BLaER1 treated with 17β-estradiol and CSF1 and Interleukin-3, amounts not matched to agents 10 nM and 100 nM (cell line): Measurements from ENCODE around the gene CRP.
A peak's percentile ranks its signal among the peaks of the same experiment; 100 is the strongest.

Source experiments
- H3K27ac ChIP-seq, 11 experiments: shearing (Covaris generic); formaldehyde crosslinking; 2 replicates each; pipeline ENCODE4 v1.8.1; 2022
- H3K27me3 ChIP-seq, 11 experiments: shearing (Covaris generic); formaldehyde crosslinking; 2 replicates each; pipeline ENCODE4 v1.8.1; 2022
- H3K36me3 ChIP-seq, 11 experiments: shearing (Covaris generic); formaldehyde crosslinking; 2 replicates each; pipeline ENCODE4 v1.8.1; 2022
- H3K4me1 ChIP-seq, 10 experiments: shearing (Covaris generic); formaldehyde crosslinking; 2 replicates each; pipeline ENCODE4 v1.8.1; 2022
- H3K4me2 ChIP-seq, 11 experiments: shearing (Covaris generic); formaldehyde crosslinking; 2 replicates each; pipeline ENCODE4 v1.8.1; 2022
- H3K4me3 ChIP-seq, 10 experiments: shearing (Covaris generic); formaldehyde crosslinking; 2 replicates each; pipeline ENCODE4 v1.8.1; 2022
- H3K9ac ChIP-seq, 11 experiments: shearing (Covaris generic); formaldehyde crosslinking; 2 replicates each; pipeline ENCODE4 v1.8.1; 2022
- H3K9me3 ChIP-seq, 11 experiments: shearing (Covaris generic); formaldehyde crosslinking; replicated peaks in 1 of 11; 2 replicates each; pipeline ENCODE4 v1.8.1; 2022
- H4K20me1 ChIP-seq, 11 experiments: shearing (Covaris generic); formaldehyde crosslinking; 2 replicates each; pipeline ENCODE4 v1.8.1; 2022
- Cebpa-rat ChIP-seq, 11 experiments: shearing (Covaris generic); IDR thresholded peaks; 2 replicates each; pipeline ENCODE4 v1.8.1; 2022

CRP gene

GRCh38 chr1:159714529-159714928 is at the start of gene CRP:
CRP (minus strand) TSS chr1:159714589; CDS start chr1:159714485, 104 bp downstream.
- H3K4me1 ChIP-seq, result no peaks in the 10 kb centered on the region
- H3K9me3 ChIP-seq, result peaks cover 23 to 29% (median 26%) of the 10 kb centered on the region in 11 experiments
- H4K20me1 ChIP-seq, result no peaks in the 10 kb centered on the region
- no peaks in the 10 kb centered on the region; a peak in 1 of 22 replicates for H3K36me3 ChIP-seq
- no peak within 1 kb of the TSS for H3K4me3 ChIP-seq
- no peak within 1 kb of the TSS for H3K4me2 ChIP-seq
- H3K27ac ChIP-seq, result no peak within 1 kb of the TSS
- no peak for TF ChIP-seq Cebpa-rat (IDR thresholded peaks at IDR 0.05)
- H3K9ac ChIP-seq, result no peak within 1 kb of the TSS
- H3K27me3 ChIP-seq, result no peaks in the 10 kb centered on the region

DNA sequence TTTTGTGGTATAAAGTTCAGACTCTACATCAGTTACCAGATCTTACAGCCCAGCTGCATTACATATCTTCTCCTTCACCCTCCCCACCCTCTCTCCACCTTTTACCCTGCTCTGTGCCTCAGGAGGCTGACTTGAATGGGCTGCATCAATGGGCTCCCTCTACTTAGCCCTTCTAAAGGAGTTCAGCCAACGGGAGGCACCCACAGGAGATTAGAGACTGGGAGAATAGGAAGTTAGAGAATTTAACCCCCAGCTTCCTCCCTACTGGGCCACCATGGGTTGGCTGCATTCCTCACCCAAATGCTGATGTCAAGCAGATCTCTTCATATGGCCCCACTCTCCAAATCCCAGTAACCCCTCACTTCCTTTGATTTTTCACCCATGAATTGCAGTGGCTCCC is 49.3 kb upstream of the CRP start:
- no peaks in the 10 kb centered on the region for H3K4me1 ChIP-seq
- no peak for TF ChIP-seq Cebpa-rat (IDR thresholded peaks at IDR 0.05)
- 0 out of 22 replicates have a peak, but pooled peaks cover 0 to 6% (median 0%) of the 10 kb centered on the region in 11 experiments for H3K9me3 ChIP-seq
- H3K4me2 ChIP-seq, result no peak overlapping the region
- H3K9ac ChIP-seq, result no peak overlapping the region
- no peaks in the 10 kb centered on the region for H4K20me1 ChIP-seq
- H3K27ac ChIP-seq, result no peak overlapping the region
- H3K36me3 ChIP-seq, result no peaks in the 10 kb centered on the region
- H3K27me3 ChIP-seq, result no peaks in the 10 kb centered on the region
- no peak overlapping the region for H3K4me3 ChIP-seq

- H3K9me3 ChIP-seq, result no peaks in the 10 kb centered on the region
- H3K4me1 ChIP-seq, result peaks cover 0 to 20% (median 7%) of the 10 kb centered on the region in 10 experiments; a peak in 9 of 20 replicates
- H3K27ac ChIP-seq, result peak overlapping the region in 2 of 11 experiments; percentile 38 to 46; a peak in 2 of 22 replicates
- no peaks in the 10 kb centered on the region for H3K36me3 ChIP-seq
- no peaks in the 10 kb centered on the region for H4K20me1 ChIP-seq
- H3K9ac ChIP-seq, result no peak overlapping the region
- H3K4me2 ChIP-seq, result peak overlapping the region in 7 of 11 experiments; percentile 6 to 66 (median 21); a peak in 9 of 22 replicates
- H3K27me3 ChIP-seq, result no peaks in the 10 kb centered on the region
- 0 out of 22 replicates have a peak, but pooled peaks of 1 of the 11 experiments have one; percentile 11 for TF ChIP-seq Cebpa-rat (IDR thresholded peaks at IDR 0.05)
- no peak overlapping the region for H3K4me3 ChIP-seq
Observed at GRCh38 chr1:159756397-159756796, 42.0 kb upstream of the CRP start.

- no peak overlapping the region for H3K4me3 ChIP-seq
- peaks cover 0 to 20% (median 7%) of the 10 kb centered on the region in 10 experiments; a peak in 9 of 20 replicates for H3K4me1 ChIP-seq
- H3K27ac ChIP-seq, result no peak overlapping the region; a peak in 1 of 22 replicates
- H3K9me3 ChIP-seq, result no peaks in the 10 kb centered on the region
- H4K20me1 ChIP-seq, result no peaks in the 10 kb centered on the region
- no peak overlapping the region for H3K9ac ChIP-seq
- H3K27me3 ChIP-seq, result no peaks in the 10 kb centered on the region
- no peak for TF ChIP-seq Cebpa-rat (IDR thresholded peaks at IDR 0.05)
- H3K36me3 ChIP-seq, result no peaks in the 10 kb centered on the region
- H3K4me2 ChIP-seq, result peak overlapping the region in 2 of 11 experiments; percentile 51 to 66; a peak in 2 of 22 replicates
Observed at GRCh38 chr1:159755451-159756007, 41.1 kb upstream of the CRP start.

DNA sequence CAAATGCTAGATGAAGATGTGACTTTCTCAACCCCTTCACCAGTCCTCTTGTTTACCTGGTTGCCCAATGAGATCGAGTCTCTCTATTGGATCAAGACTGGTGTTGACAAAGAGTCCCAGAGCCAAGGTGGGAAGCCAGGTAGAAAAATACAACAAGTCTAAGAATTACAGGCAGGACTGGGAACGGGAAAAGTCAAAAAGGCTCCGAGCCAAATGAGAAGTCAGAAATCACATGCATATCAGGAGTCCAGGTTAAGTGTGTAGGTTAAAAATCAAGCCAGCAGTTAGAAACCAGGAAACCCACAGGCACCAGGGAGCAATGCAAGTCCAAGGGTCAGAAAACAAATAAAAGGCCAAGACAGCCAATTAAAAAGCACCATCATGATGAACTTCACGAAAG is 39.0 kb upstream of the CRP start:
- no peaks in the 10 kb centered on the region for H3K9me3 ChIP-seq
- TF ChIP-seq Cebpa-rat (IDR thresholded peaks at IDR 0.05), result no peak
- H3K4me1 ChIP-seq, result peaks cover 0 to 20% (median 7%) of the 10 kb centered on the region in 10 experiments; a peak in 9 of 20 replicates
- H4K20me1 ChIP-seq, result no peaks in the 10 kb centered on the region
- H3K36me3 ChIP-seq, result no peaks in the 10 kb centered on the region
- no peak overlapping the region for H3K27ac ChIP-seq
- no peaks in the 10 kb centered on the region for H3K27me3 ChIP-seq
- no peak overlapping the region for H3K9ac ChIP-seq
- no peak overlapping the region for H3K4me2 ChIP-seq
- no peak overlapping the region for H3K4me3 ChIP-seq

DNA sequence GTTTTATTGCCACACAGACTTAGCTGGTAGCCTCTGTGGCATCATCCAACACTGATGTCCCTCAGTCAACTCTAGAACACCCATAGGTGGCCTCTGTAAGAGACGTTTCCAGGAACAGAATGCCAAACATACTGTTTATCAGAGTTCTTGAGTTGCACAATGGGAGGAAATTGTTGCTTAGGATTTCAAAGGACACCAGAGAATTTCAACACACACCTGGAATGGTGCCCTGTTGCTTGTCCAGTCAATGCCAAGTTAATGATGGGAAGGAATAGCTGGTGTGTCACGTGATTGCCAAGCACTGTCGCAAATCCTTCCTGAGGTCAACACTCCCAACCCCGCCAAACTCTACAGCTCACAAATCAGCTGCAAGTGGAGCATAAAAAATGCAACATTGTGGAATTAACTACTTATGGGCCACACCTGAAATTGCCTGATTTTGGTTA is 37.8 kb upstream of the CRP start:
- H3K9ac ChIP-seq, result no peak overlapping the region
- no peak overlapping the region for H3K27ac ChIP-seq
- H4K20me1 ChIP-seq, result no peaks in the 10 kb centered on the region
- no peak overlapping the region for H3K4me2 ChIP-seq
- H3K4me3 ChIP-seq, result no peak overlapping the region
- no peaks in the 10 kb centered on the region for H3K9me3 ChIP-seq
- H3K4me1 ChIP-seq, result peaks cover 0 to 20% (median 7%) of the 10 kb centered on the region in 10 experiments; a peak in 9 of 20 replicates
- H3K27me3 ChIP-seq, result no peaks in the 10 kb centered on the region
- H3K36me3 ChIP-seq, result no peaks in the 10 kb centered on the region
- no peak for TF ChIP-seq Cebpa-rat (IDR thresholded peaks at IDR 0.05)

- Histone ChIP-seq H3K4me1 (peaks cover 0 to 8% (median under 1%) of the 10 kb centered on the region in 10 experiments; a peak in 7 of 20 replicates), H3K36me3 (no peaks in the 10 kb centered on the region), H3K4me3 (no peak overlapping the region), H3K27ac (no peak overlapping the region), H3K9ac (no peak overlapping the region), H4K20me1 (no peaks in the 10 kb centered on the region), H3K9me3 (no peaks in the 10 kb centered on the region), H3K27me3 (no peaks in the 10 kb centered on the region), H3K4me2 (no peak overlapping the region)
- no peak for TF ChIP-seq Cebpa-rat (IDR thresholded peaks at IDR 0.05)
Observed at GRCh38 chr1:159751031-159751430, 36.6 kb upstream of the CRP start.

DNA sequence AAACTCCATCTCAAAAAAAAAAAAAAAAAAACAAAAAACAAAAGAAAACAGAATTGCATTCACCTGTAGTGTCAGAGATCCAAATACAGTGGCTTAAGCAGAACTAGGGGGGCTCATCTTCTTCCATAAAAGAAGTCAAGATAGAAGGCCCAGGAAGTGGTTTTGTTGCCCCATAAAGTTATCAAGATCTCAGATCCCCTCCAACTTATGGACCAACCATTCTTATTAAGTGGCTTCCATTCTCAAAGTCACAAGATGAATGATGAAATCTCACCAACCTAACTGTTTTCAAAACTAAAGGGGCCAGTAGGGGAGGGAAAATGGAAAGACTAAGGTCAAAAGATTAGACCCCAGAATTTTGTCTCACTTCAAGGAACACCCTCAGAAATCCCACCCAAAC is 36.2 kb upstream of the CRP start:
- Histone ChIP-seq H3K4me1 (peaks cover 0 to 4% (median 0%) of the 10 kb centered on the region in 10 experiments; a peak in 3 of 20 replicates), H4K20me1 (no peaks in the 10 kb centered on the region), H3K36me3 (no peaks in the 10 kb centered on the region), H3K27ac (no peak overlapping the region), H3K9ac (no peak overlapping the region), H3K27me3 (no peaks in the 10 kb centered on the region), H3K4me3 (no peak overlapping the region), H3K4me2 (no peak overlapping the region), H3K9me3 (no peaks in the 10 kb centered on the region)
- no peak for TF ChIP-seq Cebpa-rat (IDR thresholded peaks at IDR 0.05)

DNA sequence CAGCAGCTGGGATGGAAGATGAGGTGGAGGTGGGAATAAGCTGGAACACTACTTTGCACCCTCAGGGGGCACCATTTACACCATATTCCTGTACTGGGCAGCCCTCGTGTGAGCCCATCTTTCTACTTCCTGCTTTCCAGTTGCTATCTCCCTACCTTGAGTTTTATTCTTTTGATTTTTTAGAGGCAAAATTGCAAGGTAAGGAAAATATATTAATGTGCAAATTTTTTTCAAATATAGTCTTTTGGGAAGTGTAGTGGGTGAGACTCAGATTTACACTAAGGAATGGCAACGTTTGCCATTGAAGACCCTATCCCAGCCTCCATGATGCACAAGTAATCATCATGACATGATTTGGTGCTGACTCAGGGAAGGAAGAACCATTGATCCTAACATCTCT is 35.2 kb upstream of the CRP start:
- H3K4me1 ChIP-seq, result peaks cover 0 to 2% (median 0%) of the 10 kb centered on the region in 10 experiments; a peak in 3 of 20 replicates
- H3K27me3 ChIP-seq, result no peaks in the 10 kb centered on the region
- no peak overlapping the region for H3K4me3 ChIP-seq
- H4K20me1 ChIP-seq, result no peaks in the 10 kb centered on the region
- H3K36me3 ChIP-seq, result no peaks in the 10 kb centered on the region
- TF ChIP-seq Cebpa-rat (IDR thresholded peaks at IDR 0.05), result no peak
- H3K9ac ChIP-seq, result no peak overlapping the region
- no peaks in the 10 kb centered on the region for H3K9me3 ChIP-seq
- H3K4me2 ChIP-seq, result no peak overlapping the region
- H3K27ac ChIP-seq, result no peak overlapping the region

GRCh38 chr1:159748370-159748769 is 34.0 kb upstream of the CRP start:
- Histone ChIP-seq H4K20me1 (no peaks in the 10 kb centered on the region), H3K36me3 (no peaks in the 10 kb centered on the region), H3K9ac (no peak overlapping the region), H3K4me2 (no peak overlapping the region), H3K4me3 (no peak overlapping the region), H3K4me1 (peaks cover 0 to 15% (median 0%) of the 10 kb centered on the region in 10 experiments; a peak in 4 of 20 replicates), H3K27ac (no peak overlapping the region), H3K9me3 (no peaks in the 10 kb centered on the region), H3K27me3 (no peaks in the 10 kb centered on the region)
- TF ChIP-seq Cebpa-rat (IDR thresholded peaks at IDR 0.05), result no peak
